SK-N-MC (cell line): Measurements from ENCODE around the gene CXCL10.

Source experiments
- EZH2 ChIP-seq: fragments of 200-600 bp; sonication (generic); IDR thresholded peaks from one replicate; pipeline ENCODE4 v1.6.1; 2017; ENCODE audit warnings: antibody characterized with exemption
- POLR2AphosphoS5 ChIP-seq: IDR thresholded peaks from 2 replicates; pipeline ENCODE4 v1.6.1; 2012; ENCODE audit warnings: mild to moderate bottlenecking, low read depth, low read length, borderline replicate concordance

- no peak for TF ChIP-seq POLR2AphosphoS5
- TF ChIP-seq EZH2, result no peak
Measured at GRCh38 chr4:75976177-75976576, 47.1 kb downstream of the CXCL10 start.
